Measurements from ENCODE around the gene RPL18A. TPM values are rescaled to one million over a fixed set of nuclear protein-coding genes. Genes with fewer than 3 reads are reported as not detected.
A peak's percentile ranks its signal among the peaks of the same experiment; 100 is the strongest.

RPL18A gene
- total and polyA plus RNA-seq, 2 donors from 2014 or later: 1,282 to 1,707 TPM

DNA sequence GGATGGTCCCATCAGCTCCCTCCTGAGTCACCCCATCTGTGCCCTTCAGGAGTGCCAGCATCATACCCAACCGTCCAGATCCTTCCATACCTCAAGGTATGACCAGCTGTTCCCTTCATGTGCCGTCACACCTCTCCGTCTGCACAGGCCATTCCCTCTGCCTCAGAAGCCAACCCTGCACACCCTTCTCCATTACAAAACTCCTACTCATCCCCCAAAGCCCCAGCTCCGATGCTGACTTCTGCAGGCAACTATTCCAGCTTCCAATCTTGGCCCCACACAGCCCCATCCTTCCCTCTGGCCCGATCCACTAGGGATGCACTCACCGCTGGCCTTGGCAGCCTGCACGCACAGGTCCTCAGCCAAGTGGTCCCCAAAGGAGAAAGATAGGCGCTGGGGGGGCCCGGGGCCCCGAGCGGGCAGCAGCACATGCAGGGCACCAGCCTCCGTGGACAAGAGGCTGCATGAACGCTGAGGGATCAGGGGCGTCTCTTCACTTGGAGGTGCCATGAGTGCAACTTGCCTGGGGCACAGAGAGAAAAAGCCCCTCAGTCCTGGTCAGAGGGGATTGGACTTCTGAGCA is 15.7 kb upstream of the RPL18A start:
- Histone ChIP-seq H3K9ac (ENCODE audit: low read length in 3 of 3) (no peak overlapping the region), H3K9me3 (ENCODE audit: control insufficient read depth in 2 of 3, insufficient read depth in 1 of 3, low read length in 3 of 3) (no peaks in the 10 kb centered on the region), H3K4me1 (ENCODE audit: control insufficient read depth in 2 of 3, insufficient read depth in 2 of 3, low read depth in 1 of 3, low read length in 3 of 3) (peaks cover 0 to 2% (median 0%) of the 10 kb centered on the region in 3 donors), H3K27me3 (ENCODE audit: control insufficient read depth, insufficient read depth, low read length) (no peaks in the 10 kb centered on the region), H3K27ac (ENCODE audit: low read depth in 2 of 2, low read length in 2 of 2) (no peak overlapping the region), H3K36me3 (ENCODE audit: control insufficient read depth in 2 of 3, insufficient read depth in 3 of 3, low read length in 3 of 3) (no peaks in the 10 kb centered on the region), H3K4me3 (ENCODE audit: low read length in 3 of 3) (no peak overlapping the region)
- intact Hi-C loops (cut with DNase I): no loop called here
- no peak for DNase-seq
- FAIRE-seq: no peak
- TF ChIP-seq, protein P1, sequence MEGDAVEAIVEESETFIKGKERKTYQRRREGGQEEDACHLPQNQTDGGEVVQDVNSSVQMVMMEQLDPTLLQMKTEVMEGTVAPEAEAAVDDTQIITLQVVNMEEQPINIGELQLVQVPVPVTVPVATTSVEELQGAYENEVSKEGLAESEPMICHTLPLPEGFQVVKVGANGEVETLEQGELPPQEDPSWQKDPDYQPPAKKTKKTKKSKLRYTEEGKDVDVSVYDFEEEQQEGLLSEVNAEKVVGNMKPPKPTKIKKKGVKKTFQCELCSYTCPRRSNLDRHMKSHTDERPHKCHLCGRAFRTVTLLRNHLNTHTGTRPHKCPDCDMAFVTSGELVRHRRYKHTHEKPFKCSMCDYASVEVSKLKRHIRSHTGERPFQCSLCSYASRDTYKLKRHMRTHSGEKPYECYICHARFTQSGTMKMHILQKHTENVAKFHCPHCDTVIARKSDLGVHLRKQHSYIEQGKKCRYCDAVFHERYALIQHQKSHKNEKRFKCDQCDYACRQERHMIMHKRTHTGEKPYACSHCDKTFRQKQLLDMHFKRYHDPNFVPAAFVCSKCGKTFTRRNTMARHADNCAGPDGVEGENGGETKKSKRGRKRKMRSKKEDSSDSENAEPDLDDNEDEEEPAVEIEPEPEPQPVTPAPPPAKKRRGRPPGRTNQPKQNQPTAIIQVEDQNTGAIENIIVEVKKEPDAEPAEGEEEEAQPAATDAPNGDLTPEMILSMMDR (IDR thresholded peaks at IDR 0.05; ENCODE audit: borderline replicate concordance, extremely low read depth, insufficient read depth): no peak

DNA sequence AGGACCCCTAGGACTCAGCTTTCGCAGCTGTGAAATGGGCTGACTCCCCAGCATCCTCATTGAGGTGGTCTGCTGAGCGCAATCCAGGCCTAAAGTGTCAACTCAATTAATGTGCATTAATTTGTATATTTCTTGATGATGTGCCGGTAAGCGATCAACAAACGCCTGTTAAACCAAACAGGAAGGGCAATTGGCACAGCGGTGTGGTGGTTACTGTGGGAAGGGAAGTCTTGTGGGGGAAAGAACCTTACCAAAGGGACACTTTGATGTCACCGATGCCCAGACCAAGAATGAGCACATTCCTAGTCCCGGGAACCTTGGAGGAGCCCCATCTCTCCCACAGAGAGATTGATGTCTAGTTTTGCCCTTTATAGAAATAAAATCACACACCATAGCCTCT is 13.6 kb upstream of the RPL18A start:
- intact Hi-C loops (cut with DNase I): no loop called here
- FAIRE-seq (no peak), DNase-seq (no peak)
- H3K27ac ChIP-seq (ENCODE audit: low read depth in 2 of 2, low read length in 2 of 2): no peak overlapping the region
- H3K9ac ChIP-seq (ENCODE audit: low read length in 3 of 3): no peak overlapping the region
- H3K27me3 ChIP-seq (ENCODE audit: control insufficient read depth, insufficient read depth, low read length): no peaks in the 10 kb centered on the region
- TF ChIP-seq, protein P1 (IDR thresholded peaks at IDR 0.05; ENCODE audit: borderline replicate concordance, extremely low read depth, insufficient read depth): no peak
- H3K4me3 ChIP-seq (ENCODE audit: low read length in 3 of 3): no peak overlapping the region
- no peaks in the 10 kb centered on the region for H3K36me3 ChIP-seq (ENCODE audit: control insufficient read depth in 2 of 3, insufficient read depth in 3 of 3, low read length in 3 of 3)
- no peaks in the 10 kb centered on the region for H3K9me3 ChIP-seq (ENCODE audit: control insufficient read depth in 2 of 3, insufficient read depth in 1 of 3, low read length in 3 of 3)
- H3K4me1 ChIP-seq (ENCODE audit: control insufficient read depth in 2 of 3, insufficient read depth in 2 of 3, low read depth in 1 of 3, low read length in 3 of 3): peaks cover 0 to 5% (median 0%) of the 10 kb centered on the region in 3 donors

DNA sequence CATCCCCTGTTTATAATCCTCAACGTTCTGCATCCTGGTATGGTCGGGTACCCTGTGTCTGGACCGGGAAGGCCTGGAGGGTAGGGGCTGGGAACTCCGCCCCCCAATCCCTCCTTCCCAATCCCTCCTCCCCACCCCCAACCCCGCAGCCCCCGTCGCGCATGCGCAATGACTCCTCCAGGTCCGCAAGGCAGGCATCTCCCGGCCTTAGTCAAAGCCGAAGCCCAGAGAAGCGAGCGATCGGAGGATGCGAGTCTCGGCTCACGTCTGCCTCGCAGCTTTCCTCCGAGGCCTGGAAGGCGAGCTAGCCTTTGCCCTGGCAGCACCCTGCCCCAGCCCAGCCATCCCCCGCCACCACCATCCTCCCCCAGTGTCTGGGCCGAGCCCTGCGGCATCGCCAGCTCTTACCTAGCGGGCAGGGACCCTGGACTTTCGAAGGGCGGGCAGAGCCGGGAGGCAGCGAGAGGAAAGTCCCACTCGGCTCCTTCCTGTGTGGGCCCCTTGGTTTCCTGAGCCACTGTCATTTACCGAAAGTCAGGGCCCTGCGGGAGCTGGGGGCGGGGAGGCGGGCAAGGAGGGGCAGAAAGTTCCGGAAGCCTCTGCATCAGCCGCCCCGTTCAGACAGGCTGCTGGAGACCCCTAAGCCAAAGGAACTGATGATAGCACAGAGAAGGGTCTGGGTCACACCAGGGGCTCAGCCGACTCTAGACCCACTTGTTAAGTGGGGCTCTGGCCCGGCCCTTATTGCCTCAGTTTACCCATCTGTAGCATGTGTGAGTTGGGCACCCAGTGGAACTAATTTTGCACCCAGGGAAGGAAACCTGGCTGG is 12.0 kb upstream of the RPL18A start, which contains the start of gene JAK3:
Gene JAK3, minus strand, starts transcription at position 445 of the 829 bp plus-strand sequence. CDS start 3,565 bp downstream, outside the sequence.
- intact Hi-C loops (cut with DNase I): no loop called here
- Histone ChIP-seq H3K4me3 (ENCODE audit: low read length in 3 of 3) (peak within 1 kb of the TSS in 1 of 3 donors; percentile 1), H3K4me1 (ENCODE audit: control insufficient read depth in 2 of 3, insufficient read depth in 2 of 3, low read depth in 1 of 3, low read length in 3 of 3) (peaks cover 0 to 3% (median 0%) of the 10 kb centered on the region in 3 donors), H3K9me3 (ENCODE audit: control insufficient read depth in 2 of 3, insufficient read depth in 1 of 3, low read length in 3 of 3) (no peaks in the 10 kb centered on the region), H3K36me3 (ENCODE audit: control insufficient read depth in 2 of 3, insufficient read depth in 3 of 3, low read length in 3 of 3) (no peaks in the 10 kb centered on the region), H3K27ac (ENCODE audit: low read depth in 2 of 2, low read length in 2 of 2) (peak within 1 kb of the TSS; percentile 57 to 62), H3K27me3 (ENCODE audit: control insufficient read depth, insufficient read depth, low read length) (no peaks in the 10 kb centered on the region), H3K9ac (ENCODE audit: low read length in 3 of 3) (no peak within 1 kb of the TSS)
- peak; percentile 89 to 93 (median 92) for DNase-seq
- FAIRE-seq: no peak
- TF ChIP-seq, protein P1 (IDR thresholded peaks at IDR 0.05; ENCODE audit: borderline replicate concordance, extremely low read depth, insufficient read depth): no peak

Measured in kidney (tissue), 14 donors.